ENCODE measurements around the gene AP1G2.

DNA sequence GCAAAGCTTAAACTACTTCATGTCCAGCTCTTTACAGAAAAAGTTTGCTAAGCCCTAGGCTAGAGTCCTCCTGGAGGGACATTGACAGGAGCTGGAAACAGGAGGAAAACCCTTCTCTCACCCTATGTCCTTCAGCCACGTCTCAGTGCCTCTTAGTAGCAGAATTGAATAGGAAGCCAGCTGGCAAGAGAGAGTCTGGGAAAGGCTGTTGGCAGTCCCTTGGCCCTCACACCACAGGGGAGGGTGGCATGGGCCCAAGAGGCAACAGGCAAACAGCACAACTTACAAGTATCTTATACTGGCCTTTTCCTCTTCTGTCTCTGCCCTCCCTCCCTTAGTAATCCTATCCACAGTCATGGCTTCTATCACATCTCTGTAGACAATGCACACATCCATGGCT is 40.9 kb upstream of the AP1G2 start:
- no peak for TF ChIP-seq CTCF (CRISPR knock-in tag; IDR thresholded peaks at IDR 0.05)
- TF ChIP-seq, protein P1, sequence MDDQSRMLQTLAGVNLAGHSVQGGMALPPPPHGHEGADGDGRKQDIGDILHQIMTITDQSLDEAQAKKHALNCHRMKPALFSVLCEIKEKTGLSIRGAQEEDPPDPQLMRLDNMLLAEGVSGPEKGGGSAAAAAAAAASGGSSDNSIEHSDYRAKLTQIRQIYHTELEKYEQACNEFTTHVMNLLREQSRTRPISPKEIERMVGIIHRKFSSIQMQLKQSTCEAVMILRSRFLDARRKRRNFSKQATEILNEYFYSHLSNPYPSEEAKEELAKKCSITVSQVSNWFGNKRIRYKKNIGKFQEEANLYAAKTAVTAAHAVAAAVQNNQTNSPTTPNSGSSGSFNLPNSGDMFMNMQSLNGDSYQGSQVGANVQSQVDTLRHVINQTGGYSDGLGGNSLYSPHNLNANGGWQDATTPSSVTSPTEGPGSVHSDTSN (CRISPR knock-in tag; IDR thresholded peaks at IDR 0.05; ENCODE audit: borderline replicate concordance): no peak
- no peak for TF ChIP-seq MAX (IDR thresholded peaks at IDR 0.05)
- TF ChIP-seq POLR2A (IDR thresholded peaks at IDR 0.05; ENCODE audit: insufficient read depth in 1 of 2, low read depth in 2 of 2, low read length in 2 of 2): no peak
- TF ChIP-seq ZNF3 (CRISPR knock-in tag; IDR thresholded peaks at IDR 0.05): no peak
- TF ChIP-seq, protein P2, sequence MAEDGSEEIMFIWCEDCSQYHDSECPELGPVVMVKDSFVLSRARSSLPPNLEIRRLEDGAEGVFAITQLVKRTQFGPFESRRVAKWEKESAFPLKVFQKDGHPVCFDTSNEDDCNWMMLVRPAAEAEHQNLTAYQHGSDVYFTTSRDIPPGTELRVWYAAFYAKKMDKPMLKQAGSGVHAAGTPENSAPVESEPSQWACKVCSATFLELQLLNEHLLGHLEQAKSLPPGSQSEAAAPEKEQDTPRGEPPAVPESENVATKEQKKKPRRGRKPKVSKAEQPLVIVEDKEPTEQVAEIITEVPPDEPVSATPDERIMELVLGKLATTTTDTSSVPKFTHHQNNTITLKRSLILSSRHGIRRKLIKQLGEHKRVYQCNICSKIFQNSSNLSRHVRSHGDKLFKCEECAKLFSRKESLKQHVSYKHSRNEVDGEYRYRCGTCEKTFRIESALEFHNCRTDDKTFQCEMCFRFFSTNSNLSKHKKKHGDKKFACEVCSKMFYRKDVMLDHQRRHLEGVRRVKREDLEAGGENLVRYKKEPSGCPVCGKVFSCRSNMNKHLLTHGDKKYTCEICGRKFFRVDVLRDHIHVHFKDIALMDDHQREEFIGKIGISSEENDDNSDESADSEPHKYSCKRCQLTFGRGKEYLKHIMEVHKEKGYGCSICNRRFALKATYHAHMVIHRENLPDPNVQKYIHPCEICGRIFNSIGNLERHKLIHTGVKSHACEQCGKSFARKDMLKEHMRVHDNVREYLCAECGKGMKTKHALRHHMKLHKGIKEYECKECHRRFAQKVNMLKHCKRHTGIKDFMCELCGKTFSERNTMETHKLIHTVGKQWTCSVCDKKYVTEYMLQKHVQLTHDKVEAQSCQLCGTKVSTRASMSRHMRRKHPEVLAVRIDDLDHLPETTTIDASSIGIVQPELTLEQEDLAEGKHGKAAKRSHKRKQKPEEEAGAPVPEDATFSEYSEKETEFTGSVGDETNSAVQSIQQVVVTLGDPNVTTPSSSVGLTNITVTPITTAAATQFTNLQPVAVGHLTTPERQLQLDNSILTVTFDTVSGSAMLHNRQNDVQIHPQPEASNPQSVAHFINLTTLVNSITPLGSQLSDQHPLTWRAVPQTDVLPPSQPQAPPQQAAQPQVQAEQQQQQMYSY (CRISPR knock-in tag; IDR thresholded peaks at IDR 0.05): no peak
- TF ChIP-seq SP1 (IDR thresholded peaks at IDR 0.05): no peak
- TF ChIP-seq SP1 (CRISPR knock-in tag; IDR thresholded peaks at IDR 0.05): no peak
- no peak for TF ChIP-seq GLI4 (CRISPR knock-in tag; IDR thresholded peaks at IDR 0.05; ENCODE audit: borderline replicate concordance)
- no peak for TF ChIP-seq HOXA7 (CRISPR knock-in tag; IDR thresholded peaks at IDR 0.05)
- TF ChIP-seq NR3C1 (CRISPR knock-in tag; IDR thresholded peaks at IDR 0.05): no peak
- TF ChIP-seq EHMT2 (IDR thresholded peaks at IDR 0.05; ENCODE audit: borderline replicate concordance, low read depth, low read length): no peak
- no peak for TF ChIP-seq ZSCAN20 (CRISPR knock-in tag; IDR thresholded peaks at IDR 0.05; ENCODE audit: borderline replicate concordance)
